ENCODE measurements around the gene SAMD1. TPM values are rescaled to one million over a fixed set of nuclear protein-coding genes. Genes with fewer than 3 reads are reported as not detected.

Gene SAMD1
- total and polyA plus RNA-seq, 2 of the 8 experiments (the other 6 are each of a cell fraction or from before 2014, with no cell fraction given), result 40.0 to 100 TPM

- Histone ChIP-seq H4K20me1 (replicated peaks in 1 of 2; ENCODE audit: control insufficient read depth in 1 of 2, insufficient read depth in 2 of 2, low read length in 2 of 2) (peaks cover 4 to 8% of the 10 kb centered on the region in 2 experiments), H3K27me3 (replicated peaks in 1 of 4; ENCODE audit: control insufficient read depth in 3 of 4, extremely low read depth in 1 of 4, insufficient read depth in 3 of 4, low read length in 3 of 4) (peaks cover 0 to 6% (median 2%) of the 10 kb centered on the region in 4 experiments; a peak in 4 of 7 replicates)
- no peak for DNase-seq (ENCODE audit: low read depth in 1 of 2, low spot score in 2 of 2)
- no peak for TF ChIP-seq SAP30 (IDR thresholded peaks at IDR 0.05; ENCODE audit: insufficient read depth, insufficient replicate concordance, low read length)
- peak in 1 of 2 experiments; percentile 18; a peak in 1 of 4 replicates for TF ChIP-seq RAD21 (IDR thresholded peaks at IDR 0.05 in 1 of 2, conservative IDR thresholded peaks at IDR 0.05 in 1 of 2; ENCODE audit: low read depth in 2 of 2, low read length in 2 of 2)
- no peak for TF ChIP-seq CHD2 (IDR thresholded peaks at IDR 0.05; ENCODE audit: low read length)
- peak in 2 of 3 experiments; percentile 18 to 32; a peak in 2 of 4 replicates for TF ChIP-seq CTCF (IDR thresholded peaks at IDR 0.05; ENCODE audit: control extremely low read depth in 1 of 3, insufficient read depth in 1 of 3, low read depth in 1 of 3, low read length in 3 of 3)
- no peak for TF ChIP-seq GABPA (IDR thresholded peaks at IDR 0.05; ENCODE audit: borderline replicate concordance, insufficient read depth, low read length)
- no peak for TF ChIP-seq JUND (IDR thresholded peaks at IDR 0.05; ENCODE audit: low read length)
- TF ChIP-seq KDM4A (IDR thresholded peaks at IDR 0.05; ENCODE audit: low read depth, low read length, severe bottlenecking), result no peak
- no peak for TF ChIP-seq RNF2 (IDR thresholded peaks at IDR 0.05; ENCODE audit: borderline replicate concordance, low read depth, low read length, missing control alignments, poor library complexity, severe bottlenecking)
- no peak for TF ChIP-seq EGR1 (IDR thresholded peaks at IDR 0.05; ENCODE audit: borderline replicate concordance, low read depth, low read length)
Measured at GRCh38 chr19:14089412-14089661, 1.2 kb downstream of the SAMD1 start.

More at GRCh38 chr19:14089412-14089661, 1.2 kb downstream of the SAMD1 start:
- Histone ChIP-seq H2BK15ac (ENCODE audit: low read length) (no peak overlapping the region), H3K27ac (ENCODE audit: low read depth, low read length) (no peak overlapping the region), H3K79me2 (ENCODE audit: control insufficient read depth in 1 of 2, insufficient read depth in 2 of 2, low read length in 2 of 2) (no peaks in the 10 kb centered on the region), H2BK12ac (ENCODE audit: low read depth, low read length) (no peak overlapping the region), H4K8ac (ENCODE audit: extremely low read depth, insufficient read depth, low read length) (no peak overlapping the region), H3K18ac (ENCODE audit: extremely low read depth, low read length) (no peak overlapping the region), H3K4me1 (replicated peaks in 1 of 4; ENCODE audit: control insufficient read depth in 3 of 4, insufficient read depth in 4 of 4, low read length in 3 of 4) (peaks cover 3 to 5% (median 4%) of the 10 kb centered on the region in 4 experiments), H4K5ac (ENCODE audit: insufficient read length, low read depth, low read length) (no peak overlapping the region), H4K91ac (replicated peaks; ENCODE audit: insufficient read length, low read length) (no peak overlapping the region), H3K4me3 (ENCODE audit: extremely low read depth in 1 of 4, insufficient read depth in 2 of 4, low read depth in 3 of 4, low read length in 4 of 4) (peak overlapping the region; percentile 42 to 78 (median 60)), H3K14ac (ENCODE audit: insufficient read length) (no peak overlapping the region), H3K79me1 (ENCODE audit: low read depth, low read length) (no peaks in the 10 kb centered on the region), H2AFZ (ENCODE audit: low read length) (no peak overlapping the region), H3K4ac (replicated peaks; ENCODE audit: insufficient read length, low read depth, low read length) (no peak overlapping the region), H3K9me3 (ENCODE audit: insufficient read depth in 2 of 2, low read depth in 1 of 2, low read length in 1 of 2) (peaks cover 8% of the 10 kb centered on the region in 2 experiments; a peak in 3 of 4 replicates), H2BK5ac (ENCODE audit: low read depth, low read length) (no peak overlapping the region), H3K36me3 (ENCODE audit: control insufficient read depth in 2 of 4, insufficient read depth in 4 of 4, low read length in 3 of 4) (peaks cover 0 to 13% (median 4%) of the 10 kb centered on the region in 4 experiments; a peak in 3 of 8 replicates), H3K56ac (replicated peaks; ENCODE audit: insufficient read length, low read depth, low read length) (no peak overlapping the region), H2AK5ac (ENCODE audit: low read depth, low read length) (no peak overlapping the region), H3K4me2 (ENCODE audit: insufficient read depth in 1 of 2, low read depth in 2 of 2, low read length in 2 of 2) (peak overlapping the region; percentile 65 to 74), H2BK120ac (replicated peaks; ENCODE audit: low read depth, low read length) (no peak overlapping the region), H3K23ac (ENCODE audit: insufficient read length) (no peak overlapping the region), H2BK20ac (ENCODE audit: low read length) (no peak overlapping the region), H3K23me2 (ENCODE audit: low read depth, low read length) (peaks cover 11% of the 10 kb centered on the region), H3K9ac (replicated peaks in 1 of 4; ENCODE audit: extremely low read depth in 1 of 4, low read depth in 3 of 4, low read length in 3 of 4) (no peak overlapping the region)
- ChIA-PET POLR2A (ENCODE audit: partially characterized antibody) (interaction anchor here (1.0 to 1.1 kb wide), 2 partner anchors 25 to 263 kb away, joined by 3 read pairs; no protein-coding TSS in a partner anchor), CTCF (ENCODE audit: partially characterized antibody) (interaction anchor here (1.0 to 1.1 kb wide), 3 partner anchors 15 to 292 kb away, joined by 4 read pairs; no protein-coding TSS in a partner anchor)
- WGBS, 2 experiments (ENCODE audit: extremely low coverage in 1 of 2, insufficient coverage in 1 of 2, insufficient read length in 1 of 2, insufficient replicate concordance in 2 of 2, low coverage in 1 of 2, low lambda C conversion rate in 2 of 2, missing lambda C conversion rate in 1 of 2), result 11% methylated on average over 14 of the region's 16 CpGs; no CpG with 5 or more reads in 1 of the 2 experiments
- peak; percentile 19 for FAIRE-seq
